Mesenchymal stem cell (in vitro differentiated cells and primary cell): Measurements from ENCODE around the gene PTCRA.

Experiments used
- DNase-seq: peaks from one replicate; pipeline ENCODE4 v3.0.0-alpha.2; 2013
- H2AFZ ChIP-seq: one replicate; pipeline ENCODE4 v1.6.1; 2013; ENCODE audit warnings: low read depth, mild to moderate bottlenecking, control low read depth, inconsistent platforms, low read length, moderate library complexity
- H2AK5ac ChIP-seq: 2 replicates; pipeline ENCODE4 v1.6.1; 2013; ENCODE audit warnings: low read length, moderate library complexity, mild to moderate bottlenecking, inconsistent platforms; ENCODE audit not compliant: severe bottlenecking
- H2BK120ac ChIP-seq: one replicate; pipeline ENCODE4 v1.6.1; 2013; ENCODE audit warnings: low read depth, mild to moderate bottlenecking, inconsistent platforms, low read length, moderate library complexity
- H2BK12ac ChIP-seq, 2 experiments: one replicate each; pipeline ENCODE4 v1.6.1; 2013; ENCODE audit warnings: inconsistent platforms in 2 of 2, low read length in 2 of 2, mild to moderate bottlenecking in 2 of 2, moderate library complexity in 2 of 2, control low read depth in 1 of 2
- H2BK15ac ChIP-seq: one replicate; pipeline ENCODE4 v1.6.1; 2013; ENCODE audit warnings: mild to moderate bottlenecking, low read depth, inconsistent platforms; ENCODE audit not compliant: poor library complexity, severe bottlenecking
- H2BK5ac ChIP-seq: 2 replicates; pipeline ENCODE4 v1.6.1; 2013; ENCODE audit warnings: low read depth, mild to moderate bottlenecking, low read length, control low read depth, inconsistent platforms; ENCODE audit not compliant: poor library complexity, severe bottlenecking
- H3K14ac ChIP-seq, 2 experiments: one replicate each; pipeline ENCODE4 v1.6.1; 2013; ENCODE audit warnings: inconsistent platforms in 2 of 2, low read length in 2 of 2, control low read depth in 1 of 2, mild to moderate bottlenecking in 1 of 2, moderate library complexity in 1 of 2
- H3K18ac ChIP-seq, 2 experiments: one replicate each; pipeline ENCODE4 v1.6.1; 2013; ENCODE audit warnings: inconsistent platforms in 2 of 2, low read length in 2 of 2, control low read depth in 1 of 2, low read depth in 1 of 2, mild to moderate bottlenecking in 1 of 2
- H3K23ac ChIP-seq, 2 experiments: one replicate each; pipeline ENCODE4 v1.6.1; 2013; ENCODE audit warnings: inconsistent platforms in 2 of 2, low read length in 2 of 2, mild to moderate bottlenecking in 2 of 2, moderate library complexity in 2 of 2, control low read depth in 1 of 2
- H3K27ac ChIP-seq: 2 replicates; pipeline ENCODE4 v1.5.1; 2013; ENCODE audit warnings: mild to moderate bottlenecking, moderate library complexity, low read length, control low read depth, inconsistent platforms; ENCODE audit not compliant: poor library complexity, severe bottlenecking
- H3K27me3 ChIP-seq, 2 experiments: 2 replicates each; pipeline versions ENCODE4 v1.6.1 to v1.7.0; 2013; ENCODE audit warnings: low read length in 2 of 2, mild to moderate bottlenecking in 2 of 2, moderate library complexity in 2 of 2, control low read depth in 1 of 2, inconsistent platforms in 1 of 2; ENCODE audit not compliant: control insufficient read depth in 1 of 2, insufficient read depth in 1 of 2
- H3K36me3 ChIP-seq, 2 experiments: 2 replicates each; pipeline versions ENCODE4 v1.6.1 to v1.7.0; 2013; ENCODE audit warnings: low read length in 2 of 2, control low read depth in 1 of 2, inconsistent platforms in 1 of 2, low read depth in 1 of 2, mild to moderate bottlenecking in 1 of 2; ENCODE audit not compliant: insufficient read depth in 2 of 2, control insufficient read depth in 1 of 2
- H3K4ac ChIP-seq, 2 experiments: one replicate each; pipeline ENCODE4 v1.6.1; 2013; ENCODE audit warnings: inconsistent platforms in 2 of 2, low read length in 2 of 2, mild to moderate bottlenecking in 2 of 2, moderate library complexity in 2 of 2, control low read depth in 1 of 2, low read depth in 1 of 2
- H3K4me1 ChIP-seq: 2 replicates; pipeline ENCODE4 v1.6.1; 2013; ENCODE audit warnings: low read depth, low read length, control low read depth; ENCODE audit not compliant: control insufficient read depth, insufficient read depth
- H3K4me2 ChIP-seq: 2 replicates; pipeline ENCODE4 v1.6.1; 2013; ENCODE audit warnings: low read length, mild to moderate bottlenecking, inconsistent platforms; ENCODE audit not compliant: poor library complexity, severe bottlenecking
- H3K4me3 ChIP-seq, 2 experiments: 2 replicates each; pipeline versions ENCODE4 v1.5.1 to v1.7.0; 2013; ENCODE audit warnings: low read length in 2 of 2, mild to moderate bottlenecking in 2 of 2, control low read depth in 1 of 2, low read depth in 1 of 2; ENCODE audit not compliant: insufficient read depth in 1 of 2
- H3K79me1 ChIP-seq: replicated peaks from 2 replicates; pipeline ENCODE4 v1.6.1; 2013; ENCODE audit warnings: mild to moderate bottlenecking, control low read depth, low read length, inconsistent platforms; ENCODE audit not compliant: poor library complexity, severe bottlenecking
- H3K9ac ChIP-seq: 2 replicates; pipeline ENCODE4 v1.7.0; 2013; ENCODE audit warnings: mild to moderate bottlenecking, low read length, moderate library complexity
- H3K9me3 ChIP-seq: 2 replicates; pipeline ENCODE4 v1.7.0; 2013; ENCODE audit warnings: mild to moderate bottlenecking, low read length; ENCODE audit not compliant: control insufficient read depth
- H4K8ac ChIP-seq: one replicate; pipeline ENCODE4 v1.6.1; 2013; ENCODE audit warnings: inconsistent platforms, mild to moderate bottlenecking, low read length, moderate library complexity
- H4K91ac ChIP-seq: one replicate; pipeline ENCODE4 v1.6.1; 2013; ENCODE audit warnings: mild to moderate bottlenecking, low read length, inconsistent platforms
- WGBS: methylation state at CpG from one replicate; pipeline ENCODE4 v1.1.7; 2013; ENCODE audit warnings: mixed read lengths; 5-methylcytosine and 5-hydroxymethylcytosine counted together

PTCRA gene

DNA sequence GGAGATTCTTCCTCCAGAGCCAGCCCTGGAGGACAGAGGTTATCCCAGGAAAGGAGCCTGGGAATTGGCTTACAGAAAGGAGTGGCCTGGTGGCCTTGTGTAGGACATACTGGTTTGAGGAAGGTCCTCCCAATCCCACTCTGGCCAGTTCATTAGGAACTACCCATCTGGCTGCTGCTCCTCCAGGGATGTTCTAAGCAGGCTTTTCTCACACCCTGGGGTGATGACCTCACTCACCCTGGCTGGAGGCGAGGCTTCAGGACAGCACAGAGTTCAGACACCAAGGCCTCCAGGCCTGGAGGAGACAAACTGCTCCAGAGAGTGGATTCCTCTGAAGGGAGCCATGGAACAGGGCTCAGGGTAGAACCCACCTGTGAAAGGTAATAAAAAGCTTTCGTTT lies 53.6 kb downstream of the PTCRA start:
- Histone ChIP-seq H3K27me3 (no peaks in the 10 kb centered on the region), H2BK120ac (no peak overlapping the region), H2AK5ac (no peak overlapping the region), H3K23ac (no peak overlapping the region), H2BK5ac (no peak overlapping the region), H4K91ac (no peak overlapping the region), H3K79me1 (peaks cover 12% of the 10 kb centered on the region), H3K9ac (no peak overlapping the region), H2BK12ac (no peak overlapping the region), H3K4me3 (no peak overlapping the region), H3K4ac (no peak overlapping the region), H3K14ac (no peak overlapping the region), H2BK15ac (no peak overlapping the region), H3K4me2 (no peak overlapping the region), H3K4me1 (peaks cover 8% of the 10 kb centered on the region), H3K36me3 (peaks cover 44 to 56% of the 10 kb centered on the region in 2 experiments), H3K9me3 (no peaks in the 10 kb centered on the region), H3K18ac (no peak overlapping the region), H4K8ac (no peak overlapping the region), H2AFZ (no peak overlapping the region), H3K27ac (no peak overlapping the region)
- 98% methylated on average over 2 of the region's 2 CpGs for WGBS
- no peak for DNase-seq

- H2BK12ac ChIP-seq, result no peak overlapping the region
- no peak overlapping the region for H3K14ac ChIP-seq
- H2AFZ ChIP-seq, result no peak overlapping the region
- H3K4me1 ChIP-seq, result peaks cover 8% of the 10 kb centered on the region
- no peak overlapping the region for H2AK5ac ChIP-seq
- no peak overlapping the region for H4K91ac ChIP-seq
- WGBS, result 88% methylated on average over 4 of the region's 4 CpGs
- H3K23ac ChIP-seq, result no peak overlapping the region
- no peak overlapping the region for H3K4me3 ChIP-seq
- no peak overlapping the region for H2BK5ac ChIP-seq
- no peak for DNase-seq
- H3K18ac ChIP-seq, result no peak overlapping the region
- no peak overlapping the region for H3K27ac ChIP-seq
- no peaks in the 10 kb centered on the region for H3K27me3 ChIP-seq
- no peak overlapping the region for H3K9ac ChIP-seq
- no peak overlapping the region for H4K8ac ChIP-seq
- H3K9me3 ChIP-seq, result no peaks in the 10 kb centered on the region
- no peak overlapping the region for H3K4ac ChIP-seq
- peaks cover 42 to 51% of the 10 kb centered on the region in 2 experiments for H3K36me3 ChIP-seq
- H3K79me1 ChIP-seq, result peaks cover 12% of the 10 kb centered on the region
- H2BK15ac ChIP-seq, result no peak overlapping the region
- H2BK120ac ChIP-seq, result no peak overlapping the region
- H3K4me2 ChIP-seq, result no peak overlapping the region
Observed at GRCh38 chr6:42969934-42970333, 54.1 kb downstream of the PTCRA start.

DNA sequence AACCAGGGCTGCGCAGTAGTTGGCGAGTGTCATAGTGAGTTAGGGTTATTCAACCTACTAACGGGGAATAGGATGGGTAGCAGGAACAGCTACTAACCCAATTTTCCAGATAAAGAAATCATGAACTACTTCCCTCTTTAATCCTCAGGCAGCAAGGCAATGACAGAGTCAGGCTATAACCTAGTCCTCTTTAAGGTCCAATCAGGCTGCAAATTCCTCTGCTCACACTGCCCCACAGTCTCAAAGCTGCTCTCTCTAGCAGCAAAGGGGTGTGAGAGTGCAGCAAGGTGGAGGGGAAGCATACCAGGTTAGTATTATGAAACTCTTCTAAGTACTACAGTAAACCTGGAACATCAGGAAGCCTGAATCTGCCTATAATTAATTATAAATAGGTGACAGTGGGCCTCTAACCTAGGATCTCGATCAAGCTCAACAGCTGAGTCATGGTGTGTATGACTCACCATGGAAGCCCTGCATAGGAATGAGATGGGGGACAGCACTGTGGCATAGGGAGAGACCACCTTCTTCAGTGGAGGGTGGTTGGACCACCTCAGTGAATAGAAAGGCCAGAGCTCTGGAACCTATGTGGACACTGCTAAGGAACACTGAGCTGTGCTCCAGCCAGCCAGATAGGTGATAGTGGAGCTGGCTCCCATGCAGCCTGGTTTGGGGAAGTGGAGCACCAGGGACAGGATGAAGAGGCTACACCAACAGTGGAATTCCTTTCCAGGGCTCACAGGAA lies 55.2 kb downstream of the PTCRA start:
- H3K23ac ChIP-seq, result no peak overlapping the region
- no peak overlapping the region for H2AFZ ChIP-seq
- DNase-seq, result peak; percentile 65
- no peak overlapping the region for H3K14ac ChIP-seq
- no peak overlapping the region for H2BK12ac ChIP-seq
- H3K36me3 ChIP-seq, result peaks cover 31 to 40% of the 10 kb centered on the region in 2 experiments
- no peak overlapping the region for H3K18ac ChIP-seq
- no peak overlapping the region for H3K4me2 ChIP-seq
- H2AK5ac ChIP-seq, result no peak overlapping the region
- H2BK5ac ChIP-seq, result no peak overlapping the region
- no peaks in the 10 kb centered on the region for H3K27me3 ChIP-seq
- 68% methylated on average over 4 of the region's 4 CpGs for WGBS
- no peak overlapping the region for H4K91ac ChIP-seq
- no peak overlapping the region for H3K9ac ChIP-seq
- H3K27ac ChIP-seq, result no peak overlapping the region
- peak overlapping the region; percentile 7 for H4K8ac ChIP-seq
- H3K4me1 ChIP-seq, result peaks cover 8% of the 10 kb centered on the region
- H2BK15ac ChIP-seq, result no peak overlapping the region
- no peak overlapping the region for H2BK120ac ChIP-seq
- no peaks in the 10 kb centered on the region for H3K9me3 ChIP-seq
- peaks cover 15% of the 10 kb centered on the region for H3K79me1 ChIP-seq
- no peak overlapping the region for H3K4ac ChIP-seq
- no peak overlapping the region for H3K4me3 ChIP-seq

GRCh38 chr6:42971746-42972327 lies 56.0 kb downstream of the PTCRA start:
- no peak for DNase-seq
- H3K27ac ChIP-seq, result no peak overlapping the region
- peaks cover 8% of the 10 kb centered on the region for H3K4me1 ChIP-seq
- no peak overlapping the region for H4K91ac ChIP-seq
- H3K9me3 ChIP-seq, result no peaks in the 10 kb centered on the region
- H2BK120ac ChIP-seq, result no peak overlapping the region
- H3K27me3 ChIP-seq, result no peaks in the 10 kb centered on the region
- WGBS, result 96% methylated on average over 3 of the region's 3 CpGs
- H3K14ac ChIP-seq, result no peak overlapping the region
- H2BK15ac ChIP-seq, result no peak overlapping the region
- H3K23ac ChIP-seq, result no peak overlapping the region
- no peak overlapping the region for H4K8ac ChIP-seq
- H3K4me3 ChIP-seq, result no peak overlapping the region
- H2AK5ac ChIP-seq, result no peak overlapping the region
- H3K4ac ChIP-seq, result no peak overlapping the region
- H3K9ac ChIP-seq, result no peak overlapping the region
- no peak overlapping the region for H2BK12ac ChIP-seq
- peaks cover 25 to 33% of the 10 kb centered on the region in 2 experiments for H3K36me3 ChIP-seq
- no peak overlapping the region for H2BK5ac ChIP-seq
- H2AFZ ChIP-seq, result no peak overlapping the region
- no peak overlapping the region for H3K18ac ChIP-seq
- peaks cover 15% of the 10 kb centered on the region for H3K79me1 ChIP-seq
- H3K4me2 ChIP-seq, result no peak overlapping the region
